ELR (cell line): Measurements from ENCODE around the gene PSMB3.
"Not testable (repeated sequence)": the region's sequence is repeated elsewhere in the genome, so short reads cannot be mapped to it uniquely, and the experiment has no call there.

ENCODE experiments used
- DNase-seq: peaks from one replicate; pipeline ENCODE4 v3.0.0-alpha.2; 2015; ENCODE audit warnings: low read depth

Gene PSMB3

DNA sequence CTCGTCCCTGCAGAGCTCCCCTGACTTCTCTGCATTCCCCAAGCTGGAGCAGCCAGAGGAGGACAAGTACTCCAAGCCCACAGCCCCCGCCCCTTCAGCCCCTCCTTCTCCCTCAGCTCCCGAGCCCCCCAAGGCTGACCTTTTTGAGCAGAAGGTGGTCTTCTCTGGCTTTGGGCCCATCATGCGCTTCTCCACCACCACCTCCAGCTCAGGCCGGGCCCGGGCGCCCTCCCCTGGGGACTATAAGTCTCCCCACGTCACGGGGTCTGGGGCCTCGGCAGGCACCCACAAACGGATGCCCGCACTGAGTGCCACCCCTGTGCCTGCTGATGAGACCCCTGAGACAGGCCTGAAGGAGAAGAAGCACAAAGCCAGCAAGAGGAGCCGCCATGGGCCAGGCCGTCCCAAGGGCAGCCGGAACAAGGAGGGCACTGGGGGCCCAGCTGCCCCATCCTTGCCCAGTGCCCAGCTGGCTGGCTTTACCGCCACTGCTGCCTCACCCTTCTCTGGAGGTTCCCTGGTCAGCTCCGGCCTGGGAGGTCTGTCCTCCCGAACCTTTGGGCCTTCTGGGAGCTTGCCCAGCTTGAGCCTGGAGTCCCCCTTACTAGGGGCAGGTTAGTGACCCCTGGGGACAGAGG lies 36.1 kb upstream of the PSMB3 start:
- DNase-seq: no peak

GRCh38 chr17:38717139-38717745 lies 35.3 kb upstream of the PSMB3 start:
- DNase-seq: no peak

DNA sequence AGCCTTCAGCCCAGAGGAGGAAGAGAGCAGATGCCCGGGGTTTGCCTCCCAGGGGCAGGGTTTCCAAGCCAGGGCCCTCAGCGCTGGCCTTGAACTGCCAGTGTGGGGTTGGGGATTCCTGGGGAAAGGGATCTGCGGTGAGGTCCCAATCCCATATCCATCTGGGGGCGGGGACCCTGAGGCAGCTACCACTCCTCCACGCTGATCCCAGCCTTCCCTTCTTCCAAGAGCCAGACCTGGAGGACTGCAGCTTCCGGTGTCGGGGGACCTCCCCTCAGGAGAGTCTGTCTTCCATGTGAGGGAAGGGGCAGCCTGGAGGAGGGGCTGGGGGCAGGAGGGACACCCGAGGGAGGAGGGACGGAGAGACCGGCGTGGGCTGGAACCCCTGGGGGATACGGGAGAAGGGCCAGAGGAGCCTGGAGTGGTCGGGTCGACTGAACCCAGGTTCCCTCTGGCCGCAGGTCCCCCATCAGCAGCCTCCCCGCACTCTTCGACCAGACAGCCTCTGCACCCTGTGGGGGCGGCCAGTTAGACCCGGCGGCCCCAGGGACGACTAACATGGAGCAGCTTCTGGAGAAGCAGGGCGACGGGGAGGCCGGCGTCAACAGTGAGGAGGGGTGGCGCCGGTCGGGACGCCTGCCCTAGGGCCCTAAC lies 33.1 kb upstream of the PSMB3 start:
- no peak for DNase-seq

DNA sequence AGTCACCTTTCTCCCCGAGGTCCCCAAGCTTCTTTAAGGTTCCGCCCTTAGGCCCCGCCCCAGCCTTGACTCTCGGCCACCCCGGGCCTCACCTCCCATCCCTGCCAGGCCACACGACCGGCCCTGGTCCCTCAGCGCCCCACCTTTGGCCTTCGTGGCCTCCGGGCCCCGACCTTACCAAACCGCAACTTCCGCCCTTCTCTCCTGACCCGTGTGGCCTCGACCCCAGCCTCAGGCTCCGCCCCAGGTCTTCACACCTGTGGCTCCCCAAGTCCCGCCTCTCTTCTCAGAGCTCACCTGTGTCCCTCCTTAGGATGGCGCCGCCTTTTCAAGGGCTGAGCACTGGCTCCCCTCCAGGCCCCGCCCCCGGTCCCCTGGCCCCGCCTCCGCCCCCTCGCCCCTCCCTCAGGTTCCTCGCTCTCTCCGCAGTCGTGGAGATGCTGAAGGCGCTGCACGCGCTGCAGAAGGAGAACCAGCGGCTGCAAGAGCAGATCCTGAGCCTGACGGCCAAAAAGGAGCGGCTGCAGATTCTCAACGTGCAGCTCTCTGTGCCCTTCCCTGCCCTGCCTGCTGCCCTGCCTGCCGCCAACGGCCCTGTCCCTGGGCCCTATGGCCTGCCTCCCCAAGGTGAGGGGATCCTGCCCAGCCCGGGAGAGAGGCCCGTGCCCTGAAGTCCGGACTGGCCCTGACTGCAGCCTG lies 32.4 kb upstream of the PSMB3 start:
- DNase-seq: no peak

DNA sequence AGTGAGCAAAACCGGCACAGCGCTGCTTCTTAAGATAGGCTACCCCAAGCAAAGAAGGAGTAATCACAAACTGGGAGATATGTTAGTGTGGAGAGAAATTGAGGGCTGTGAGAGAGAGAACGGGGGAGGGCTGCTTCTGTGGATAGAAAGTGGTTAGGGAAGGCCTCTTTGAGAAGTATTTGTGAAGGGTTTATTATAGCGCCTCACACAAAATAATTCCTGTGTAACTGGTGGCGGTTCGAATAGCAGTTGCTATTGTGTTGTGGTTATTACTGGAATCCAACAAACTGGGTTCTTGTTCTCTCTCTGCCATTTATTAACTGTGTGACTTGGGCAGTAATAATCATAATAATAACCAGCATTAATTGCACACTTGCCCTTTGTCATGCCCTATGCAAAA lies 31.6 kb upstream of the PSMB3 start:
- no peak for DNase-seq

- no peak for DNase-seq
Measured at GRCh38 chr17:38721802-38722201, 30.7 kb upstream of the PSMB3 start.

- no peak for DNase-seq
Measured at GRCh38 chr17:38724337-38724988, 28.1 kb upstream of the PSMB3 start.

GRCh38 chr17:38725066-38725465 lies 27.5 kb upstream of the PSMB3 start:
- no peak for DNase-seq

DNA sequence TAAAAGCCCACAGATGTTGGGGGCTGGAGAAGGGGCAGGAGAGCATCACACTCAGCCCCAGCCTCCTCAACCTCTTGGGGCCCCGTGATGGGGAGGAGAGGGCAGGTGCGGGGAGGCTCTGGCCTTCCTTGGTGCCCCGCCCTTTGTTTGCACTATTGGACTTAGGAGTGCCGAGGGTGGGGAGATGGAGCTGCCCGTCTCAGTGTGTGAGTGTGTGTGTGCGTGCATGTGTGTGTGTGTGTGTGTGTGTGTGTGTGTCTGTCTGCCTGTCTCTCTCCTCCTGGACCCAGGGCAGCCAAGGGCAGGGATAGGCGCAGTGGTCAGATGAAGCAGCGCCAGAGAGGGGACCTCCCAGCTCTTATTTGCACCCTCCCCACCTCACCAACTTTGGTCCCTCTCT lies 26.4 kb upstream of the PSMB3 start:
- not testable (repeated sequence) for DNase-seq

DNA sequence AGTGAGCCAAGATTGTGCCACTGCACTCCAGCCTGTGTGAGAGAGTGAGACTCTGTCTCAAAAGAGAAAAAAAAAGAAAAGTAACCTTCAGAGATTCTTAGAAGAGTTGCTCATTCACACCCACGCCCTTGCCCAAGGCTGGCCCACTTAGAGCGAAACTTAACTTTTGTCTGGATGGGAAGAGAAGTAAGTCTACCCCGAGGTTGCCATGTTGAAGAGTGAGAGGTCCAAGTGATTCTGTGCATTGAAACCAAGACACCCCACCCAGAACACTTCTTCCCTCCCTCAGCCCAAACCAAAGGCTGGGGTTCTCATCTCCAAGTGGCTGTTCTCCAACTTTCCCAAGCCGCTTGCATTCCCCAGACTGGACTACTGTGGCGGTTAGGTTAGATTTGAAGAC lies 24.8 kb upstream of the PSMB3 start:
- no peak for DNase-seq

DNA sequence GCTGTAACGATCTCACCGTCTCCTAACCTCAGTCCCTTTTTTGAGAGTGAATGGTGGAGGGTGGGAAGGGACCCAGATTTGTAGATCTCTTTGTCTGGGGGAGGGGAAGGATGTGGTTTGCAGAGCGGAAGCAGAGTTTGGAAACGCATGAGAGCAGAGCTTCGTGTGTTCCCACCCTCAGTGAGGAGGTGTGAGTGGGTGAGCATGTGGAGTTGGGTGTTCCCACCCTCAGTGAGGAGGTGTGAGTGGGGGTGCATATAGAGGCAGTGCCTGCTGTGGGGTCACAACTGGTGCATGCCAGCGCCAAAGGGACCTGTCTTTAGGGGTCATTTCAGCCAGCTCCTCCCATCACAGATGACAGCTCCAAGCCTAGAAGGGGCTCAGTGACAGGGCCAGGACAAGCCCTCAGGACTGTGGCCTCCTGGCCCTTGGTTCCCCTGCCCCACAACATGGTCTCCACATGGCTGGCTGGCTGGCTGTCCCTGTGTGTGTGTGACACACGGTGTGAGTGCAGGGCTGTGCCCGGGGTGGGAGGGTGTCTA lies 24.2 kb upstream of the PSMB3 start:
- DNase-seq: no peak

DNA sequence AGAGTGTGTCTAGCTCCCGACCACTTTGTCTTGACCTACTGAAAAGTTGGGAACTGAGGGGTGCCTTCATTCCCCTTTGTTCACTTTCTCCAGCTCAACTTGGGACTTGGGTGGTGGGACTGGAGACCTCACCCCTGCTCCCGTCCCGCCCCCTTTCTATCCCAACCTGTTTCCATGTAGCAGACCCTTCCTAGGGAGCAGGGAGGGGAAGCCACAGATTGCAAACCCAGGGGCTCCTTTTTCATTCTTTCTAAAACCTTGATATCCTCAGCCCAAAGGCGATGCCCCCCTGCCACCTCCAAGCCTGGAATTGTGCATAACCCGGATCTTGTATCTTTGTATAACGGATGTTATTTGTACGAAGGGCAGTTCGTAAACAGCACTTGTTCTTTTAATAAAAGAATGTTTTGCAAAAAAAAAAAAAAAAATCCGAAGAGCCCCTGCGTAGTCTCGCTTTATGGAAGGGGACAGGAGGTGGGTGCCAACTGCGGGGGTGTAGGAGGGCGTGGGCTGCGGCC lies 23.1 kb upstream of the PSMB3 start:
- no peak for DNase-seq

- peak; percentile 91 for DNase-seq
Measured at GRCh38 chr17:38729886-38730525, 22.5 kb upstream of the PSMB3 start, which contains the start of gene CISD3. Gene CISD3, plus strand, starts transcription at chr17:38730341. Its CDS starts 18 bp downstream, at chr17:38730359.

DNA sequence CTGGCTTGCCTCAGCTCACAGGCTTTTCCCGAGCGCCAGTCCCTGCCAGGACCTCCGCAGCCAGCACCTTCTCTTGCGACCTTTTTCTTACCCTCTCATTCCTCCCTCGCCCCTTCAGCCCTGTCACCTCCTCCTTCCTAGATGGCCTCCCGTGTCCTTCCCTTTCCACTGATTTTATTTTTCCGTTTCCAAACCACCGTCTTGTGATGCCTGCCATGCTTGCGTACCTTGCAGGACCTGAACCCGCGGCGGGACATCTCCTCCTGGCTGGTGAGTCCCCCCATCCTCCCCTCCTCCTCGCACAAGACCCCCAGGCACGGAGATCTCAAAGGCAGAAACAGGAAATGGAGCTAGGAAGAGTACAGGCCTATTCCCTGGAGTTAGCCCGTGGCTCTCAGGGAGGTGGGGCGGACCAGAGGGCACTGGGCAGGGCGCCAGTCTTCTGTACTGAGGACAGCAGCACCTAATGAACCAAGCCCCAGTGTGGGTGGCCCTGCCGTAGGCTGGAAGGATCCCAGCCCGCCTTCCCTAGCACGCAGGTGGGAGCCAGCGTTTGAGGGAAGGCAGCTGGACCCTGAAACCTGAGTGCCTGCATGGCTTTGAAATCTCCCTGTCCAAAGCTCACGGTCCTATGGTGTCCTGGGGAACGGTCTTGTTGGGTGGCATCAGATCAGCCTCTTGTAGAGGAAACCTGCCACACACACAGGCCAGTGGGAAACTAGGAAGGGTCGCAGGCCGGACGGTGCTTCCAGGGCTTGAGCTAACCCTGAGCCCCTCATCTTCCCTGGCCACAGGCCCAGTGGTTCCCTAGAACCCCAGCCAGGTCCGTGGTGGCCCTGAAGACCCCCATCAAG lies 21.8 kb upstream of the PSMB3 start:
- DNase-seq: peak; percentile 81

GRCh38 chr17:38731526-38732294 lies 20.8 kb upstream of the PSMB3 start:
- no peak for DNase-seq

- DNase-seq: no peak
Measured at GRCh38 chr17:38732376-38733281, 19.9 kb upstream of the PSMB3 start.

DNA sequence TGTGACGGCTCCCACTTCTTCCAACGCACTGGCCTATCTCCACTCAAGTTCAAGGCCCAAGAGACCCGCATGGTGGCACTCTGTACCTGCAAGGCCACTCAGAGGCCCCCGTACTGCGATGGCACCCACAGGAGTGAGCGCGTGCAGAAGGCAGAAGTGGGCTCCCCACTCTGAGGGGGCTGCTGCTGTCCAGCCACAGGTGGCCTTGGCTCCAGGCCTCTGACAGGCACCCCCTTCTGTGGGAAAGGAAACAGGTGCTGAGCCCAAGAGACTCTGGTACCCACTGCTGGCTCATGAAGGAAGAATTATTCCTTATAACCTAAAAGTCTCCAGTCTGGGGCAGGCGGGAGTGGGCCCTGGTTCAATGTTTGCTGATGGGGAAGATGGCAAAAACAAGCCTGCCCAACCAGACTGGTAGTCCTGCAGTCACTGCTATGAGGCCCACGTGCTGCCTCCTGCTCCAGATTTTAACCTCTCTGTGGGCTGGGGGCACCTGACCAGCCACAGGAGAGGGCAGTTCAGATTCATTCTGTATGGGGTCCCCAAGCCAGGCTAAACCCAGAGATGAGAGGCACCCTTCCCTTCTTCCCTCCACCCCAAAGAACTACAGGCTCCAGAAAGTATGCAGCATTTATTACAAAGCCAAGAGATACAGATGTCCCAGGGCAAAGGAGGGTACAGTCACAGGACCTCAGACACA lies 19.1 kb upstream of the PSMB3 start:
- DNase-seq: no peak
